ENCODE results near the gene GLCCI1. TPM values are rescaled to one million over a fixed set of nuclear protein-coding genes. Genes with fewer than 3 reads are reported as not detected.

GLCCI1 gene
- total and polyA plus RNA-seq, 10 of the 15 experiments (the other 5 are each of a cell fraction or from before 2014, with no cell fraction given), result 12.6 to 92.0 (median 27.6) TPM

DNA sequence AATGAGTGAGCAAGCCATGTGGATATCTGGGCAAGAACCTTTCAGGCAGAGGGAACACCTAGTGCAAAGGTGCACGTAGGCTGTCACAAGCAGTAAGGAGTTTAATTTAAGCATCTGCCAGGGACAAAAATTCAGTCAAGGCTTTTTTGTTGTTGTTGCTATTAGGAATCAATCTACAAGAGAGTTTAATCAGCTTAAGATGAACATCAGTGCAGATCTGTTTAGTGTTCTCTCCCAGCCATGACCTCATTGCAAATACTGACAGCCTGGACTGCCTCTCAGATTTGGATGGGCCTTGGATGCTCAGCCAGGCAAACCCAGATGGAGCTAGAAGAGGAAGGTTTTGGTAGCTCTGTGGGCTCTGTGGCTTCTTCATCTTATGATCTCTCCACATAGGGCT is 3.3 kb upstream of the GLCCI1 start:
- Histone ChIP-seq H3K4me1 (ENCODE audit: control insufficient read depth, insufficient read depth, low read length) (peaks cover 54% of the 10 kb centered on the region), H3K9ac (ENCODE audit: control insufficient read depth, insufficient read depth, low read length) (peak overlapping the region; percentile 1; the same call in 1 of the 2 replicates), H4K20me1 (ENCODE audit: control insufficient read depth, insufficient read depth) (no peaks in the 10 kb centered on the region), H3K27me3 (replicated peaks in 1 of 2; ENCODE audit: control insufficient read depth in 2 of 2, insufficient read depth in 2 of 2, low read length in 1 of 2) (no peaks in the 10 kb centered on the region), H3K79me2 (ENCODE audit: control insufficient read depth, insufficient read depth, low read length) (peaks cover 25% of the 10 kb centered on the region), H3K9me3 (replicated peaks; ENCODE audit: control insufficient read depth, insufficient read depth, low read length) (no peaks in the 10 kb centered on the region; the same call in 2 of the 3 replicates), H3K4me3 (no peak overlapping the region), H3K27ac (ENCODE audit: control insufficient read depth, insufficient read depth) (peak overlapping the region; percentile 83), H3K4me2 (ENCODE audit: control insufficient read depth, insufficient read depth) (0 out of 2 replicates have a peak overlapping the region, but pooled peaks have one; percentile 21), H2AFZ (ENCODE audit: control insufficient read depth, low read depth, low read length) (no peak overlapping the region; the same call in 1 of the 2 replicates), H3K36me3 (ENCODE audit: control insufficient read depth in 2 of 2, insufficient read depth in 2 of 2, low read length in 1 of 2) (no peaks in the 10 kb centered on the region)
- BruUV-seq (replicated peaks), result no TSS peak
- CTCF ChIA-PET, result interaction anchor here (0.6 to 3.4 kb wide), 8 partner anchors 15 to 284 kb away, joined by 3 to 15 read pairs (median 6); no protein-coding TSS in a partner anchor
- DNase-seq (ENCODE audit: low read depth, low spot score), result no peak
- RAD21 ChIA-PET (ENCODE audit: unreplicated experiment), result interaction anchor here (0.6 to 9.4 kb wide), 22 partner anchors 8 to 303 kb away, joined by 3 to 86 read pairs (median 6); no protein-coding TSS in a partner anchor
- in situ Hi-C loops (cut with MboI), result loop anchor here (5.0 kb wide), 1 partner anchor 143 kb away; no protein-coding TSS in a partner anchor
- FAIRE-seq, result peak; percentile 62
- ATAC-seq, result no peak
- SMC1A ChIA-PET (ENCODE audit: uncharacterized antibody, unreplicated experiment), result interaction anchor here (0.8 to 10.0 kb wide), 21 partner anchors 7 to 284 kb away, joined by 3 to 132 read pairs (median 15); no protein-coding TSS in a partner anchor
- 77% methylated on average over 1 of the region's 1 CpG for WGBS (ENCODE audit: insufficient coverage, insufficient replicate concordance, low lambda C conversion rate, missing lambda C conversion rate)
- intact Hi-C loops (cut with micrococcal nuclease; ENCODE audit: unreplicated experiment), result loop anchor here (5.0 kb wide), 1 partner anchor 398 kb away; the partner anchor contains the start of gene MIOS
- TF ChIP-seq RBBP5 (conservative IDR thresholded peaks at IDR 0.05) (no peak), SUPT20H (IDR thresholded peaks at IDR 0.05; ENCODE audit: borderline replicate concordance, control insufficient read depth, low read depth, low read length) (no peak), REST (IDR thresholded peaks at IDR 0.05; ENCODE audit: low read depth, low read length) (no peak), EGR1 (IDR thresholded peaks at IDR 0.05; ENCODE audit: borderline replicate concordance in 1 of 2, low read depth in 2 of 2, low read length in 2 of 2) (no peak), ZBTB11 (CRISPR knock-in tag; IDR thresholded peaks at IDR 0.05) (no peak), NKRF (conservative IDR thresholded peaks at IDR 0.05) (no peak), HDAC6 (IDR thresholded peaks at IDR 0.05; ENCODE audit: unreplicated experiment) (no peak), POLR2A (IDR thresholded peaks at IDR 0.05; ENCODE audit: low read depth, low read length) (no peak)
- TF ChIP-seq, protein P1, sequence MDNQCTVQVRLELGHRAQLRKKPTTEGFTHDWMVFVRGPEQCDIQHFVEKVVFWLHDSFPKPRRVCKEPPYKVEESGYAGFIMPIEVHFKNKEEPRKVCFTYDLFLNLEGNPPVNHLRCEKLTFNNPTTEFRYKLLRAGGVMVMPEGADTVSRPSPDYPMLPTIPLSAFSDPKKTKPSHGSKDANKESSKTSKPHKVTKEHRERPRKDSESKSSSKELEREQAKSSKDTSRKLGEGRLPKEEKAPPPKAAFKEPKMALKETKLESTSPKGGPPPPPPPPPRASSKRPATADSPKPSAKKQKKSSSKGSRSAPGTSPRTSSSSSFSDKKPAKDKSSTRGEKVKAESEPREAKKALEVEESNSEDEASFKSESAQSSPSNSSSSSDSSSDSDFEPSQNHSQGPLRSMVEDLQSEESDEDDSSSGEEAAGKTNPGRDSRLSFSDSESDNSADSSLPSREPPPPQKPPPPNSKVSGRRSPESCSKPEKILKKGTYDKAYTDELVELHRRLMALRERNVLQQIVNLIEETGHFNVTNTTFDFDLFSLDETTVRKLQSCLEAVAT (IDR thresholded peaks at IDR 0.05), result no peak
- TF ChIP-seq, protein P2, sequence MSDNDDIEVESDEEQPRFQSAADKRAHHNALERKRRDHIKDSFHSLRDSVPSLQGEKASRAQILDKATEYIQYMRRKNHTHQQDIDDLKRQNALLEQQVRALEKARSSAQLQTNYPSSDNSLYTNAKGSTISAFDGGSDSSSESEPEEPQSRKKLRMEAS (IDR thresholded peaks at IDR 0.05; ENCODE audit: low read depth, low read length), result no peak
- POLR2A ChIA-PET, result interaction anchor here (0.6 to 3.3 kb wide), 10 partner anchors 11 to 374 kb away, joined by 3 to 25 read pairs (median 4); no protein-coding TSS in a partner anchor
